ENCODE results near the gene NEAT1. TPM values are rescaled to one million over a fixed set of nuclear protein-coding genes. Genes with fewer than 3 reads are reported as not detected.

The NEAT1 gene
- total and polyA plus RNA-seq, 2 of the 8 experiments (the other 6 are each of a cell fraction or from before 2014, with no cell fraction given), result 2.4 to 10.7 TPM

DNA sequence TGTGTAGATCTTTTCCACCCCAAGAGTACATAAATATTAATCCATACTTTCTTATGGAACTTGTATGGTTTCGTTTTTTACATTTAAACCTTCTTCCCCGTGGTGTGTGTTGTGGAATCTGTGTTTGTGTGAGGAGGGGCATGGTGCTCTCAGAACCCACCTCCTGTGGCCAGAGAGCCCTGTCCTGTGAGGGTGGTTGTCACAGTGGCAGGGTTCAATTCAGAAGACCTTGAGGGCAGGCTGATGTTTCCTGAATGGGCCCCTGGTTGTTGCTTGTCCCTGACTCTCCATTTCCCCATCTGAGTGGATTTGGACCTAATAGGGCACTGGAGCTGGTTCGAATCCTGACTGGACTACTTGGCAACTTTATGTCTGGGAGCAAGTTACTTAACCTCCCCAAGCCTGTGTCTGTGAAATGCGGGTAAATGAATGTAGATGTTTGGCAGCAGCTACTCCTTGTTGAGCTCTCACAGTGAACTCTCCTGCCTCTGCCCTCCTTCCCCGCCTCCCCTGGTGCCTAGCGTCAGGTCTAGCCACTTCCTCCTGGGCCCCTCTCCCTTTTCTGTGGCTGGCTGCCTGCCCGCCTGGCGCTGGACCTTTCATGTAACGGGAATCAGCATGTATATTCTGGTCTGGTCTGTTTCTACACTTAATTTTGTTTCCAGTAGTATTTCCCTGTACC is 7.3 kb downstream of the NEAT1 start:
- H3K18ac ChIP-seq (ENCODE audit: extremely low read depth, low read length), result no peak overlapping the region; the same call in 1 of the 2 replicates
- no peak overlapping the region for H2BK20ac ChIP-seq (ENCODE audit: low read length)
- H3K79me2 ChIP-seq (ENCODE audit: control insufficient read depth in 1 of 2, insufficient read depth in 2 of 2, low read length in 2 of 2), result peaks cover 0 to 17% of the 10 kb centered on the region in 2 experiments; a peak in 3 of 4 replicates
- no peak overlapping the region for H2AFZ ChIP-seq (ENCODE audit: low read length)
- WGBS, 2 experiments (ENCODE audit: extremely low coverage in 1 of 2, insufficient coverage in 1 of 2, insufficient read length in 1 of 2, insufficient replicate concordance in 2 of 2, low coverage in 1 of 2, low lambda C conversion rate in 2 of 2, missing lambda C conversion rate in 1 of 2), result 60% methylated on average over 9 of the region's 9 CpGs; no CpG with 5 or more reads in 1 of the 2 experiments
- ChIA-PET POLR2A (ENCODE audit: partially characterized antibody) (interaction anchor here (0.8 to 20.8 kb wide), 6 partner anchors 12 to 75 kb away, joined by 3 to 826 read pairs (median 4); partner anchors contain the start of gene MALAT1), CTCF (ENCODE audit: partially characterized antibody) (interaction anchor here (0.8 to 2.5 kb wide), 6 partner anchors 9 to 155 kb away, joined by 3 to 16 read pairs (median 3); no protein-coding TSS in a partner anchor)
- no peak overlapping the region for H3K4me3 ChIP-seq (ENCODE audit: extremely low read depth in 1 of 4, insufficient read depth in 2 of 4, low read depth in 3 of 4, low read length in 4 of 4)
- FAIRE-seq, result no peak
- H4K5ac ChIP-seq (ENCODE audit: insufficient read length, low read depth, low read length), result no peak overlapping the region
- TF ChIP-seq, protein P1, sequence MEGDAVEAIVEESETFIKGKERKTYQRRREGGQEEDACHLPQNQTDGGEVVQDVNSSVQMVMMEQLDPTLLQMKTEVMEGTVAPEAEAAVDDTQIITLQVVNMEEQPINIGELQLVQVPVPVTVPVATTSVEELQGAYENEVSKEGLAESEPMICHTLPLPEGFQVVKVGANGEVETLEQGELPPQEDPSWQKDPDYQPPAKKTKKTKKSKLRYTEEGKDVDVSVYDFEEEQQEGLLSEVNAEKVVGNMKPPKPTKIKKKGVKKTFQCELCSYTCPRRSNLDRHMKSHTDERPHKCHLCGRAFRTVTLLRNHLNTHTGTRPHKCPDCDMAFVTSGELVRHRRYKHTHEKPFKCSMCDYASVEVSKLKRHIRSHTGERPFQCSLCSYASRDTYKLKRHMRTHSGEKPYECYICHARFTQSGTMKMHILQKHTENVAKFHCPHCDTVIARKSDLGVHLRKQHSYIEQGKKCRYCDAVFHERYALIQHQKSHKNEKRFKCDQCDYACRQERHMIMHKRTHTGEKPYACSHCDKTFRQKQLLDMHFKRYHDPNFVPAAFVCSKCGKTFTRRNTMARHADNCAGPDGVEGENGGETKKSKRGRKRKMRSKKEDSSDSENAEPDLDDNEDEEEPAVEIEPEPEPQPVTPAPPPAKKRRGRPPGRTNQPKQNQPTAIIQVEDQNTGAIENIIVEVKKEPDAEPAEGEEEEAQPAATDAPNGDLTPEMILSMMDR (IDR thresholded peaks at IDR 0.05; ENCODE audit: control extremely low read depth in 1 of 3, insufficient read depth in 1 of 3, low read depth in 1 of 3, low read length in 3 of 3), result 0 out of 4 replicates have a peak, but pooled peaks of 1 of the 3 experiments have one; percentile 3
- TF ChIP-seq TAF1 (IDR thresholded peaks at IDR 0.05; ENCODE audit: low read depth, low read length), result no peak
- TF ChIP-seq NANOG (IDR thresholded peaks at IDR 0.05; ENCODE audit: insufficient read depth, low read depth, low read length, poor library complexity, severe bottlenecking), result no peak
- TF ChIP-seq RAD21 (IDR thresholded peaks at IDR 0.05 in 1 of 2, conservative IDR thresholded peaks at IDR 0.05 in 1 of 2; ENCODE audit: low read depth in 2 of 2, low read length in 2 of 2), result no peak
- TF ChIP-seq SRF (IDR thresholded peaks at IDR 0.05; ENCODE audit: low read depth, low read length), result no peak
- no peak for TF ChIP-seq YY1 (IDR thresholded peaks at IDR 0.05; ENCODE audit: low read depth, low read length)
- TF ChIP-seq RBBP5 (IDR thresholded peaks at IDR 0.05; ENCODE audit: borderline replicate concordance, low read depth, low read length), result no peak
- TF ChIP-seq BCL11A (IDR thresholded peaks at IDR 0.05; ENCODE audit: low read depth in 2 of 2, low read length in 2 of 2), result no peak
- no peak overlapping the region for H2AK5ac ChIP-seq (ENCODE audit: low read depth, low read length)
- H3K27me3 ChIP-seq (replicated peaks in 1 of 4; ENCODE audit: control insufficient read depth in 3 of 4, extremely low read depth in 1 of 4, insufficient read depth in 3 of 4, low read length in 3 of 4), result no peaks in the 10 kb centered on the region
- no peak overlapping the region for H3K4ac ChIP-seq (replicated peaks; ENCODE audit: insufficient read length, low read depth, low read length)
- H2BK120ac ChIP-seq (replicated peaks; ENCODE audit: low read depth, low read length), result no peak overlapping the region
- H2BK15ac ChIP-seq (ENCODE audit: low read length), result no peak overlapping the region
- H4K20me1 ChIP-seq (replicated peaks in 1 of 2; ENCODE audit: control insufficient read depth in 1 of 2, insufficient read depth in 2 of 2, low read length in 2 of 2), result peaks cover 0 to 15% of the 10 kb centered on the region in 2 experiments
- H3K4me2 ChIP-seq (ENCODE audit: insufficient read depth in 1 of 2, low read depth in 2 of 2, low read length in 2 of 2), result peak overlapping the region in 1 of 2 experiments; percentile 3; a peak in 1 of 4 replicates
- no peak for DNase-seq (ENCODE audit: low read depth in 1 of 2, low spot score in 2 of 2)
- no peak overlapping the region for H3K9ac ChIP-seq (replicated peaks in 1 of 4; ENCODE audit: extremely low read depth in 1 of 4, low read depth in 3 of 4, low read length in 3 of 4)
- peak overlapping the region; percentile 3; the same call in 1 of the 2 replicates for H2BK5ac ChIP-seq (ENCODE audit: low read depth, low read length)
- H3K9me3 ChIP-seq (ENCODE audit: insufficient read depth in 2 of 2, low read depth in 1 of 2, low read length in 1 of 2), result no peaks in the 10 kb centered on the region
- peaks cover 4 to 26% (median 7%) of the 10 kb centered on the region in 4 experiments for H3K4me1 ChIP-seq (replicated peaks in 1 of 4; ENCODE audit: control insufficient read depth in 3 of 4, insufficient read depth in 4 of 4, low read length in 3 of 4)
- H3K79me1 ChIP-seq (ENCODE audit: low read depth, low read length), result peaks cover 9% of the 10 kb centered on the region; the same call in 1 of the 2 replicates
- no peak overlapping the region for H4K8ac ChIP-seq (ENCODE audit: extremely low read depth, insufficient read depth, low read length)
- no peaks in the 10 kb centered on the region for H3K36me3 ChIP-seq (ENCODE audit: control insufficient read depth in 2 of 4, insufficient read depth in 4 of 4, low read length in 3 of 4)
- H4K91ac ChIP-seq (replicated peaks; ENCODE audit: insufficient read length, low read length), result no peak overlapping the region
- H3K14ac ChIP-seq (ENCODE audit: insufficient read length), result no peak overlapping the region
- H3K56ac ChIP-seq (replicated peaks; ENCODE audit: insufficient read length, low read depth, low read length), result no peak overlapping the region
- no peak overlapping the region for H2BK12ac ChIP-seq (ENCODE audit: low read depth, low read length)
- H3K27ac ChIP-seq (ENCODE audit: low read depth, low read length), result no peak overlapping the region
- H3K23ac ChIP-seq (ENCODE audit: insufficient read length), result no peak overlapping the region
- peaks cover 2% of the 10 kb centered on the region; the same call in 1 of the 2 replicates for H3K23me2 ChIP-seq (ENCODE audit: low read depth, low read length)

Data from H1 (cell line).